HG03432 (cell line): ENCODE data around the gene BRAF.
"Not testable (repeated sequence)": the region's sequence is repeated elsewhere in the genome, so short reads cannot be mapped to it uniquely, and the experiment has no call there.

Experiments
- ATAC-seq: cut with Tn5 transposase; IDR thresholded peaks from one replicate; pipeline ENCODE4 v1.9.1; 2021; ENCODE audit warnings: mild to moderate bottlenecking, moderate library complexity; ENCODE audit not compliant: unreplicated experiment

Gene BRAF

DNA sequence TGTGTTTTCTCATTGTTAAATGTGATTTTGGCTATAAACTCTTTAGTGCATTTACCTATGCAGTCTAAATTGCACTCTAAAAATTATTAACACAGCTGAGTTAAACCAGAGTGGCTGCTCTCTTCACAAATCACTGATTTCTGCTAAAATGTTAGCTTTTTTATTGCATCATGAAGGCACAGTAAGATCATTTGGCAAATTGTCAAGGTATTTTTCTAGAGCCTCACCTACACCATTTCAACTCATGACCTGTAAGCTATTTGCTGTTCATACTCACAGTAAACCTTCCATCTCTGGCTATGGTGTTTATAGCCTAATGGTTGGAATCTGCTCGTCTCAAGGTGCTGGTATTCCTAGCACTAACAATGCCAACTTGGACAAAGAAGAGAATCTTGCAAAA is 202.5 kb downstream of the BRAF start:
- ATAC-seq = no peak

DNA sequence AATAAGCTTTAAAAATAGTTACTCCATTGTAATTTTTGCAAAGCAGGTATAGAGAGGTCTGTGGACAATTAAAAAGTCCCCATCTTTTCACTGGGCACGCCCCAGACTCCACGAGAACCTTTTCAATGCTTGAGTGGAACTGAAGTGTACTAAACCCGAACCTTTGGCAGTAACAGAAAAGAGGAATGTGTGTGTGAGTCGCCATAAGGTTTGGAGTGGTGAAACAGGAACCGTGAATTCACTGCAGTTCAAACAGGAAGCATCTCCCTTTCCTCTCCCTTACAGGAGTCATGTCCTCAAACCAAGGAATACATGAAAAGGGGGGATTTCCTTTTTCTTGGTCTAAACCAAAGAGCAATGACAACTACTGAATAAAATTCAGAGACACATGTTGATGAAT is 205.0 kb downstream of the BRAF start:
- no peak for ATAC-seq

DNA sequence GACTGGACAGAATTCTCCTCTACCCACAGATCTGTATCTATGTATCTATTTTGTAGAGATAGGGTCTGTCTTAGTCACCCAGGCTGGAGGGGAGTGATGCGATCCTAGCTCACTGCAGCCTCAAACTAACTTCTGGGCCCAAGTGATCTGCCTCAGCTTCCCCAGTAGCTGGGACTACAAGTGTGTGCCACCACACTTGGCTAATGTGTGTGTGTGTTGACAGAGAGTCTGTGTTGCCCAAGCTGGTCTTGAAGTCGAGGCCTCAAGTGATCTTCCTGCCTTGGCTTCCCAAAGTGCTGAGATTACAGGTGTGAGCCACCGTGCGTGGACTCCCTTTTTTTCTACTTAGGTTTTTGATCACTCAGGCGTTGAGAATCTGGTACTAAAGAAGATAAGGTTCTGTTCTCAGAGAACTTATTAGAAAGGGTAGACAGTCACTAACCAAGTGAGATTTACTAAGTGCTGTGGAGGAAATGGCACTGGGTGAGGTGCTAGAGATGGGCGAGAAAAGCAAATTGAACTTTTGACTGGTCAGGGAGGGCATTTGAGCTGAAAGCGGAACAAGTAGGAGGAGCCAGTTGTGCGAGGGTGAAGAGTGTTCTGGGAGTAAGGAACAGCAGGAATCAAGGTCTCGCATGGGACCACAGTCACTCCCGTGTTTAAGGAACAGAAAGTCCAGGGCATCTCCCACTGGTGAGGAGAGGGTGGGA is 210.2 kb downstream of the BRAF start:
- ATAC-seq = no peak

DNA sequence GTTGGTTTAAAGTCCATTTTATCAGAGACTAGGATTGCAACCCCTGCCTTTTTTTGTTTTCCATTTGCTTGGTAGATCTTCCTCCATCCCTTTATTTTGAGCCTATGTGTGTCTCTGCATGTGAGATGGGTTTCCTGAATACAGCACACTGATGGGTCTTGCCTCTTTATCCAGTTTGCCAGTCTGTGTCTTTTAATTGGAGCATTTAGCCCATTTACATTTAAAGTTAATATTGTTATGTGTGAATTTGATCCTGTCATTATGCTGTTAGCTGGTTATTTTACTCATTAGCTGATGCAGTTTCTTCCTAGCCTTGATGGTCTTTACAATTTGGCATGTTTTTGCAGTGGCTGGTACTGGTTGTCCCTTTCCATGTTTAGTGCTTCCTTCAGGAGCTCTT is 212.3 kb downstream of the BRAF start:
- ATAC-seq = not testable (repeated sequence)

DNA sequence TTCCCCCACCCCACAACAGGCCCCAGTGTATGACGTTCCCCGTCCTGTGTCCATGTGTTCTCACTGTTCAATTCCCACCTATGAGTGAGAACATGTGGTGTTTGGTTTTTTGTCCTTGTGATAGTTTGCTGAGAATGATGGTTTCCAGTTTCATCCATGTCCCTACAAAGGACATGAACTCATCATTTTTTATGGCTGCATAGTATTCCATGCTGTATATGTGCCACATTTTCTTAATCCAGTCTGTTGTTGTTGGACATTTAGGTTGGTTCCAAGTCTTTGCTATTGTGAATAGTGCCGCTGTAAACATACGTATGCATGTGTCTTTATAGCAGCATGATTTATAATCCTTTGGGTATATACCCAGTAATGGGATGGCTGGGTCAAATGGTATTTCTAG is 216.0 kb downstream of the BRAF start:
- not testable (repeated sequence) for ATAC-seq

DNA sequence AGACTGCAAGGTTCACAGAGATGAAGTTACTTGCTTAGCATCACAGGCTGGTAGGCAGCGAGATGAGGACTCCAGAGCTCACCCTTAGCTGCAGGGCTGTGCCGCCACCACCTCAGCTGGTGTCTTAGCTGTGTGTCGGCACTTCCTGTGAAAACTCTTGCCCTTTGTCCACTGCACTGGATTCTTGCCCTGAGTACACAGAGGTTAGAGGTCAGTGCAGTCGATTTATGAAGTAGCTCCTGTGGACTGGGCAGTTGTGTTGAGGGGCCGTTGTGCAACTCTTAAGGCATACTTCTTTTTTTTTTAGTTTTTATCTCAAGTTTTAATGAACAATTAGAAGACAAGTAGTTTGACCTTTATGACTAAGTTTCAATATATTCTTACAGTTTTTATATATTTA is 217.6 kb downstream of the BRAF start:
- no peak for ATAC-seq

DNA sequence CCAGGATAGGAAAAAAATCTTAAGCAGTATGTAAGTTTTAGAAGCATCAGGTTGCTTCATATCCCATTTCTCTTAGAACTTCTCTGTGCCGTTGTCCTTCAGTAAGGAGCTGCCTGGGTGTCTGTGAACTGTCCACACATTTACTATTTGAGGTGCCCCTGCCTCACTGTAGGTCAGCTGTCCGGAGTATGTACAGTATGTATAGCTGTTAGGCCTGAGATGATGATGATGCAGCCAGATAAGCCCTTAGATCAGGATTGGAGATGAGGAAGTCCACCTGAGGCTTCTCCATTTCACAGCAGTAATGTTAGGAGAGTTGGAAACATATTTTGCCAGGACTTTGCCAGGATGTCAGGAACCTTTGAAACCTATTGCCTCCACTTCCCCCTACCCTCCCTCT is 220.5 kb downstream of the BRAF start:
- no peak for ATAC-seq

DNA sequence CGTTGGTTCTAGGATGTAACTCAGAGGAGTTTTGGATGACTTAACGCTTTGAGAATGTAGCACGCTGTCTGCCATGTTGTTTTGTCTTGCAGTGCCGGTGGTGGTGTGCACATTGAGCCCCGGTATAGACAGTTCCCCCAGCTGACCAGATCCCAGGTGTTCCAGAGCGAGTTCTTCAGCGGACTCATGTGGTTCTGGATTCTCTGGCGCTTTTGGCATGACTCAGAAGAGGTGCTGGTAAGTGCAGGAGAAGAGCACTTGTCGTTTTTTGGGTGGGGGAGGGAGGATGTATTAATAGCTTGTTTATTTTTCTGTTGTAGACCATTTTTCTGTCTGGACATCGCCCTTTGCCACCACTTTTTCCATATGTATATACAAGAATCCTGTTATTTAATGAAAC is 222.0 kb downstream of the BRAF start:
- ATAC-seq = no peak

DNA sequence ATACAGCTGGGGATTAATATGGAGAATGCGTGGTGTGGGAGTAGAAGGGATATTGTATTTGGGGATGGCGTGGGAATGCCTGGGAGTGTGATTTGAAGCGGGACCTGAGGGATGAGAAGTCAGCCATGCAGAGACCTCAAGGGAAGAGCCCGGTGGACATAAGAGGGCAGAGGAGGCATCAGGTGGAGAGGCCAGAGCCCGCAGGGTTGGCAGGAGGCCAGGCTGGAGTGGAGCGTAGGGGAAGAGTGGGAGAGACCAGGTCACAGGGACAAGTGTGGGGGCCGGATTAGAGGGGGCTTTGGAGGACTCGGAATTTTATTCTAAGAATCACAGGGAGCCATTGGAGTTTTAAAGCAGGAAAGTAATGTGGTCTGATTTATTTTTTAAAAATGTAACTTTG is 226.3 kb downstream of the BRAF start:
- ATAC-seq = no peak

DNA sequence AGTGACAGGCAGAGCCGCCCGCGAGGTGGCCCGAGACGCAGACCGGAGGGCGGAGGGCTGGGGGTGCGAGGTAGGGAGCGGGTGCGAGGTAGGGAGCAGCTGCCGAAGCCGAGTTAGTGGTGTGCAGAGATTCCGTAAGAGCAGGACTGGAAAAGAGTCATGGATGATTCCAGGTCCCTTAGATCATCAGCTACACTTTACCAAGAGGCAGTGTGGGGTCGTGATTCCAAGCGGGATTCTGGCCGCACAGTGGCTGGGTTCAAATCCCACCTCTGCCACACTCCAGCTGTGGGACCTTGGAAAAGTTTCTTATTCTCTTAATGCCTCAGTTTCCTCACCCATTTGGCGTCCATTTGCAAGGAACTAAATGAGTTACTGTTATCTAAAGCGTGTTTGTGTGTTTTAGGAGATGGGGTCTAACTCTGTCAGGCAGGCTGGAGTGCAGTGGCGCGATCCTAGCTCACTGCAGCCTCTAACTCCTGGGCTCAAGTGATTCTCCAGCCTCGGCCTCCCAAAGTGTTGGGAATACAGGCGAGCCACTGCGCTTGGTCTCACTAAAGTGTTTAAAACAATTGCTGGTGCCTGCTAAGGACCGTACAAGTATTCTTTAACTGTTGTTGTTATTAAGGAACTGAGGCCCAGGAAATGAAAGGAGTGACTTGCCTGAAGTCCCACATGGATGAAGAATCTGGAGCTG is 227.1 kb downstream of the BRAF start:
- ATAC-seq = no peak

DNA sequence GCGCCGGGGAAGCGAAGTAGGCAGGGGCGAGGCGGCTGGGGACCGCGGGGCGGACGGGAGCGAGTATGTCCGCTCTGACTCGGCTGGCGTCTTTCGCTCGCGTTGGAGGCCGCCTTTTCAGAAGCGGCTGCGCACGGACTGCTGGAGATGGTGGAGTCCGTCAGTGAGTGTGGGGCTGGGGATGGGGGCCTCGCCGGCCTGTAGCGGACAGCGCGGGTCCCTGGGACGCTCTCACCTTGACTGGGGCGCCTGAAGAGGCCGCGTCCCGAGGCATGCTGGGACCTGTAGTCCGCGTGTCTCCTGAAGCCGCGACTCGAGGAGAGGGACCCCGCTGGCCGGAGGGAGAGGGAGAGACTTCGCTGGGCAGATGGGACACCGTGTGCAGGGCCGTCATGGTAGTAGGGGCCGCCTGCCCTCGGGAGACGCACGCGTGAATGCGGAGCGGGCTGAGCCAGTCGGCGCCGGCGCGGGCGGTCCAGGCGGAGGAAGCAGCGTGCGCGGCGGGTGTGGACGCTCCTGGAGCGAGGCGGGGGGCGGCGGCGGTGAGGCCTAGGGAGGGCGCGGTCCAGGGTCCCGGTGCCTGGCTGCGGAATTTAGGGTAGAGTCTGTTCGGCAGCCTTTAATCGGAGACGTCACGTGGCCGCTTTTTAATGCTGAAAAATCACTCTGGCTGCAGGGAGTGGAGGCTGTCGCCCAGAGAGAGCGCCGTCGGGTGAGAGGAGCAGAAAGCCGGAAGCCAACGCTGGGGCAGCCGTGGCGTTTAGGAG is 227.9 kb downstream of the BRAF start, which contains the start of gene NDUFB2:
NDUFB2 (plus strand) TSS at position 29 of the 767 bp plus-strand sequence; CDS start at position 66, 37 bp downstream.
- ATAC-seq = peak; percentile 94

DNA sequence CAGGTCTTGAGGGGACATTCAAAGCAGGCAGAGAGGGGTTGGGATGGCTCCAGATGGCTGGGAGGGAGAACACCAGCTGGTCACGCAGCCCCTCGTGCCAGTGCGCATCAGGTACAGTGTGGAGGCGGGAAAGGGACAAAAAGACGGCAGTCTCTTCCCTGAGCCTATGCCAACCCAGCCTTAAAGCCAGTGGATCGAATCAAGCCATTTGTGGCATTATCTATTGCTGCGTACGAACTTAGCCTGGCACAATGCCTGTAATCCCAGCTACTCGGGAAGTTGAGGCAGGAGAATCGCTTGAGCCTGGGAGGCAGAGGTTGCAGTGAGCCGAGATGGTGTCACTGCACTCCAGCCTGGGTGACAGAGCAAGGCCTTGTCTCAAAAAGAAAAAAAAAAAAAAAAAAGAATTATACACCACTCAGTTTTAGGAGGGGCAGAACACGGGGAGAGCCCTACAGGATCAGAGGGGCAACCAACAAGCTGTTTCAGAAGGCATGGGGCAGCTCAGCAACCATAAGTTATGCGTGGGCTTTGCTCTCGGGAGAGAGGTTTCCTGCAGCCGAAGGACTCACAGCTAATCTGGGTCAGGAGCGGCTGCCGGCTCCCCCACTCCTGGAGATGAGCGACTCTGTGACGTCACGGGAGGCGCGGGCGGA is 228.6 kb downstream of the BRAF start:
- ATAC-seq = no peak

DNA sequence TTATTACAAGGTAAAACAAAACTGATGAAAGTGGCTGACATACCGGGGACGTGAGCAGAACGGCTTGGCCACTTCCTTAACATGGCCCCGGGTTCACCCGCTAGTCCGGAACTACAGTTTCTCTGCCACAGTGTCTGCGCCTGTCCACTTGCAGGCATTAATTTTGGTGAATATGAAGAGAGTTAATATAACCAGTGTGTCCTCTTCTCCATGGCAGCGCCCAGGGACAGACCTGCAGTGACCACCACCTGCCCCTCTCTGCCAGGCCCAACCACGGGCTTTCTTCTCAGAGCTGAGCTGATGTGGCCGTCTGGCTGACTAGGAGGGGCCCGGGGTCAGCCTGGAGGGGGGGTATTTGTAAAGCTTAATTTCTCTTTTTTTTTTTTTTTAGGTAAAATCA is 229.3 kb downstream of the BRAF start:
- no peak for ATAC-seq

DNA sequence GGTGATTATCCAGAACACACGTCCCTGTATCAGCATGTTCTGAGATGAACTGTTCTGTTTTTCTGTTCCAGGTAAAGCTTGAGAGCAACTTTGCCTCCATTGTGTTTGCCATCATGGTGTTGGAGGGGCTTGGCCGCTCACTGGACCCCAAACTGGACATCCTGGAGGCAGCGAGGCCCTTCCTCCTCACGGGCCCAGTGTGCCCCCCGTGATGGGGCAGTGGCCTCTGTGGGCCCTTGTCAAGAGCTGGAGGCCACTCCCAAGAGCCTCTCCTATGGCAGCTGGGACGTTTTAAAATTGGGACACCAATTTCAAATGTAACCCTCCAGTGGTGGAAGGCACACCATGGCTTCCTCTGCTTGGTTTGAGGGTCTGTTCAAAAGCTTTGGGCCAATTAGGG is 230.1 kb downstream of the BRAF start:
- ATAC-seq = no peak

DNA sequence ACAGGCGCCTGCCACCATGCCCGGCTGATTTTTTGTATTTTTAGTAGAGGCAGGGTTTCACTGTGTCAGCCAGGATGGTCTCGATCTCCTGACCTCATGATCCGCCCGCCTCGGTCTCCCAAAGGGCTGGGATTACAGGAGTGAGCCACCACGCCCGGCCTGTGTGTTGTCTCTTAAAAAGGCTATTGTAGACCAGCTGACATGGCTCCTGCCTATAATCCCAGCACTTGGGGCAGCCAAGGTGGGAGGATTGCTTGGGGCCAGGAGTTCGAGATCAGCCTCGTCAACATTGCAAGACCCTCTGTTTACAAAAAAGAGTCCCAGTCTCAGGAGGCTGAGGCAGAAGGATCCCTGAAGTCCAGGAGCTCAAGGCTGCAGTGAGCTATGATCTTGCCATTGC is 230.9 kb downstream of the BRAF start:
- not testable (repeated sequence) for ATAC-seq

DNA sequence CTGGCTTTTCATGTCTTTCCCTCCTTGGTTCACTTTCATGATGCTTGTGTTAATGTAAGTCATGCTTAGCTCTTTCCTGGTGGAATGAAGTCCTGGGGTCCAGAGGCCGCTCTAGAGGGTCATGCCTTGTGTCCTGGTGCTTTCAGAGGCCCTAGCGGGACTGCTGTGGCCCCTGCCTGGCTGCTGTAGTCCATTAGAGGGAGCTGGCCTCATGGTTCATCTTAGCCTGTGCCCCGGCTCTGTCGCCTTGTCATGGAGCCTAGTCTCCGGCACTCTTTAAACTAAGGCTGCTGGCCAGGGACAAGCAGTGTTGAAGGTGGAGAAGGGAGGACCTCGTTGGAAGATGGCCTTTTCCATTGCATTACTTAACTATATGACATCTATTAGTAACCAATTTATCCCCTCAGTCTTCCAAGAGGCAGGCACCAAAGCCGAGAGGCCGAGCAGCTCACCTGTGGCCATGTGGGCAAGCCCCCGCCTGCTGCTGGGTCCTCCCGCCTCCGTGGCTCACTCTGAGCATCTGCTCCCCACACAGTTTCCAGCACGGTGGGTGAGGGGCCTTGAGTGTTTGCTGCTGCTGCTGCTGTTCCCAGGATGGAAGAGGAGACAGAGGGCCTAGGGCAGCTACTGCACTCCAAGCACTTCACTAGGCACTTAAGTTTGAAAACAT is 233.2 kb downstream of the BRAF start:
- ATAC-seq = no peak

DNA sequence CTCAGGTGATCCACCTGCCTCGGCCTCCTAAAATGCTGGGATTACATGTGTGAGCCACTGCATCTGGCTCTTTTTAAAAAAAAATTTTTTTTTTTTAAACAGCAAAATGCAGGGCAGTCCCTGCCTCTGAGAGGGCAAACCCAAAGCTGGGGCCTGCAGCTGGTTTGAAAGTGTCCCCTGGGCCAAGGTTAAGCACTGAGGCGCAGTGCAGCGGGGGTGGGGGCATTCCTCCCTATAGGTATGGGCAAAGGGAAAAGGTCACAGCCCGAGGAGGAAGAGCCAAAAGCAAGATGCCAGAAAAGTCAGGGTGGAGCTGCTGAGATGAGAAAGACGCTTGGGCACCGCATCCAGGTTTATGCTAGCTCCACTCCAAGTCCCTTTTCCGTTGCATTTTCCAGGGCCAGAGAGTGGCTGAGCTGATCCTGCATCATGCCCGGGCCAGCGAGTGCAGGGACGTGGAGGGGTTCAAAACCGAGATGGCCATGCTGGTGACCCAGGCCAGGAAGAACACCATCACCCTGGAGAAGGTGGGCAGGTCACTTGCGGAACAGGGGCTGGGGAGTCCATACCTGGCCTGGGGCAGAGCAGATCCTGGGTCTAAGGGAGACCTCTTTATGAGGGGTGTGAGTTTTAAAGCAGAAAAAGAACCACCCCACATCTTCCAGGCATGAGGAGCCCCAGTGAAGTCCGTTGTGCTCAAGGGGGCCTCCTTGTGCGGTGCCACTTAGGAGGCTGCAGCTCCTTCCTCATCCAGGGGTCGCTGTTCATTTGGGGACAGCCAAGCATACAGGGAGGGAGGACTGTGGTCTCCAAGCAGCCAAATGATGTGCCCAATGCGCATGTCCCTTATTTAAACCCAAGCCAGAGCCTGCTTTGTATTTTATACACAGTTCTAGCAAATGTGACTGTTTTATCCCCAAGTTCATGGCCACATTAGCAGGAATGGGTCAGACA is 235.3 kb downstream of the BRAF start:
- ATAC-seq = no peak

DNA sequence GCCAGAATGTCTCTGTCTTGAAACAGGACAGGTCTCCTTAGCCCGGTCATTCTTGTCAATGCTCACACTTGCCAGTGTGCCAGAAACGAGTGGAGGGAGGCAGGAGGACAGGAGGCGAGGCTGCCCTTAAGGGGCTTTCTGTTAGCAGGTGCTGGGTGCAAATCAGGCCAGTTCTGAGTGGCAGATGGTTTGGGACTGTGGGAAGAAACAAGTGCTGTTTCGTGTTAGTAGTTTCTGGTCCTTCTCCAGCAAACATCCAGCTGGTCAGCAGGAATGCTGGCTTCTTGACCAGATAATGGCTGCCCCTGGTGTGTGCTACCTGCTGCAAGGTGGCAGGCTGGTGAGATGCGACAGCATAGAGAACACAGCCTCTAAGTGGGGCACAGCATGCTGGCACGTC is 236.4 kb downstream of the BRAF start:
- ATAC-seq = no peak

DNA sequence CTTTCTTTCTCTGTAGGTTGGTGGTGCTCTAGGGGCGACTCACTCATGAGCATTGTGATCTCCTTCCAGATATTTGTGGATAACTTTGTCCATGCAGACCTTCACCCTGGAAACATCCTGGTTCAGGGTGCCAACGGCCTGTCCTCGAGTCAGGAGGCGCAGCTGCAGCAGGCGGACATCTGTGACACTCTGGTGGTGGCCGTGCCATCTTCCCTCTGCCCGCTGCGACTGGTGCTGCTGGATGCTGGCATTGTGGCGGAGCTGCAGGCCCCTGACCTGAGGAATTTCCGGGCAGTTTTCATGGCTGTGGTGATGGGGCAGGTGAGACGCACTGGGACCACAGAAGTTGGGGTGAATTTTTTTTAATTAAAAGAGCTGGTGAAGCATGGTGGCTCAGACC is 237.8 kb downstream of the BRAF start:
- ATAC-seq = no peak
